ENCODE data around the gene GABARAP.

The GABARAP gene

DNA sequence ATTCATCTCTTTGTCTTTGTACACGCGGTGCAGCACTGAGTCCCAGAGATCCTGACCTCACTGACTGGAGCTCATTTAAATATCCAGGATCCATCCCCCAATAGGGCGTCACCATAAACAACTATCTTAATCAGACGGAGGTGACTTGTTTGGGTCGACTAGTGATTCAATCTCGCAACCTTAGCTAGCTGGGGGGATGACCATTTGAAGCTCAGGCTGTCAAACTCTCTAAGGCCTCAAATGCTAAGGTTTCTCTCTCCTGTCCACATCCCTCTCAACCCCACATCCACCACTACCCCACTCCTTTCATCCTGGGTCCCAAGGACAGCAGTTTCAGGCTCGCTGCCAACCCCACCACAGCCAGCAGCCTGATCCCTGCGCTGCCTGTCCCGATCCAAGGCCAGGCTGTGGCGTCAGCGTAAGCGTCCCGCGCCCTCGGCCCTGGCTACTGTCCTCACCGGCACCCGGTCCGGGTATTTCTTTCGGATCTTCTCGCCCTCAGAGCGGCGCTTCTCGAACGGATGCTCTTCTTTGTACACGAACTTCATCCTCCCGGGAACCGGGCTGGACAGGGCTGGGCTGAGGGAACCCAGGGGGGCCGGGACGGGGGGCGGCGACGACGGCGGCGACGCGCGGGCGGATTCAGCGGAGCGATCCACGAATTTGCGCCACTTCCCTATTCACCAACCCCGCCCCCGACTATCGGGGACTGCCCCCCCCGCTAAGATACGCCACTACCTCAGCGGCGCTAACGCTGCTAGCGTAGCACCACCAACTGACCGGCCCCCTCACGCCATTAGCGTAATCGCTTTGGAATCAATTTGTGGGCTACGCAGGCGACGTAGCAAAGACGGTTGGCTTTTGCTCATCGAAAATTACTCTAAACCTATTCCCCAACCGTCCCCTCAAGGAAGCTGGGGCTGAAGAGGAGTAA lies at the start of gene GABARAP:
TSS of gene GABARAP (minus strand) at position 667 of the 934 bp plus-strand sequence. CDS start at position 548, 119 bp downstream.
- DNase-seq (ENCODE audit: low spot score): peak; percentile 96

DNA sequence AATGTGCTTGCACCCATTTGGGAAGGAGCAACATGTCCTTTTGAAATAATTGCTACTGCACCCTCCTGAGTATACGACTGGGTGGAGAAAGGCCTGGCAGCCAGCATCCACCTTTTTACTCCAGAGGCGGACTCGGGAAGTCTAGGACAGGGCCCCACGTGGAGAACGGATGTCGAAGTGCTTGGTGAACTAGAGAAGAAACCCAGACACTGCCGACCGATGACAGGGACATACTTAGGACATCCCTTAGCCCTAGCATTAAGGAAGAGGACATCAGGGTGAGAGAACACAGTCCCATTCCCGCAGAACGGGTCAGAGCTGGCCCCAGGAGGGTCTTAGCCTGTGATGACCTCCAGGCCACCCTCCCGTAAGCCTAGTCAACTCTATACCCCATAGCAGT lies 48.4 kb upstream of the GABARAP start:
- DNase-seq (ENCODE audit: low spot score): no peak

GRCh38 chr17:7290166-7290565 lies 47.9 kb upstream of the GABARAP start:
- no peak for DNase-seq (ENCODE audit: low spot score)

DNA sequence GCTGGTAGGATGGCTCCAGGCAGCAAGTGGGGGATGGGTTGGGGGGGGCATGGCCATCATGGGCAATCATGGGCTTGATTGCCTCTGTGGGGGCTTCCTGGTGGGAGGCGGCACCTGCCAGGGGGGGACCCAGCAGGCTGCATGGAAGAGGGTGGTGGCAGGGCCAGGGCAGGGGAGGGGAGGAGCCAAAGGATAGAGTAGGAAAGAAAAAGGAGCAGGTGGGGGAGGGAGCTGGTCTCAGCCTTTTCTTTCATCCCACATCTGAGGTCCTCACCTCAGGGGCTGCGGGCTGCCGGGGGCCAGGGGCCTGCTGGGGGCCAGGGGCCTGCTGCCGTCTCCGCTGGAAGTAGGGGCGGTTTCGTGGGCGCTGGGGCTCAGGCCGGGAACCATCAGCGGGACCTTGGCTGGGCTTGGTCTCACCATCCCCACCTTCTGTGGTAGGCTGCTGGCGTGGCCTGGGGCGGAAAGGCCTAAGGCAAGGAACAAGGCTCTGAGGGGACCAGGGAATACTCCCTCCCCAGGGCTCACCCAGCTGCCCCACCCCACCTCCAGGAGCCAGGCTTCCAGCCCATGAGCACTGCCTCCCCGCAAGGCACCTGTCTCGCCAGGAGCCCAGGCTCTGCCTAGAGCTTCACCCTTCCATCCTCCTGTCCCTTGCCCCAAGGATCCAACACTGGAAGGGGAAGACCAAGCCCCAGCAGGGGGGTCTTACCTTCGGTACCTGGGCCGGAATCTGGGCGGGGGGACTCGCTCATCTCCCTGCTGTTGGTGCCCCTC lies 47.2 kb upstream of the GABARAP start:
- DNase-seq (ENCODE audit: low spot score): no peak

GRCh38 chr17:7285679-7286078 lies 43.4 kb upstream of the GABARAP start:
- no peak for DNase-seq (ENCODE audit: low spot score)

- no peak for DNase-seq (ENCODE audit: low spot score)
These were observed 42.7 kb upstream of the GABARAP start for GRCh38 chr17:7284911-7285310.

DNA sequence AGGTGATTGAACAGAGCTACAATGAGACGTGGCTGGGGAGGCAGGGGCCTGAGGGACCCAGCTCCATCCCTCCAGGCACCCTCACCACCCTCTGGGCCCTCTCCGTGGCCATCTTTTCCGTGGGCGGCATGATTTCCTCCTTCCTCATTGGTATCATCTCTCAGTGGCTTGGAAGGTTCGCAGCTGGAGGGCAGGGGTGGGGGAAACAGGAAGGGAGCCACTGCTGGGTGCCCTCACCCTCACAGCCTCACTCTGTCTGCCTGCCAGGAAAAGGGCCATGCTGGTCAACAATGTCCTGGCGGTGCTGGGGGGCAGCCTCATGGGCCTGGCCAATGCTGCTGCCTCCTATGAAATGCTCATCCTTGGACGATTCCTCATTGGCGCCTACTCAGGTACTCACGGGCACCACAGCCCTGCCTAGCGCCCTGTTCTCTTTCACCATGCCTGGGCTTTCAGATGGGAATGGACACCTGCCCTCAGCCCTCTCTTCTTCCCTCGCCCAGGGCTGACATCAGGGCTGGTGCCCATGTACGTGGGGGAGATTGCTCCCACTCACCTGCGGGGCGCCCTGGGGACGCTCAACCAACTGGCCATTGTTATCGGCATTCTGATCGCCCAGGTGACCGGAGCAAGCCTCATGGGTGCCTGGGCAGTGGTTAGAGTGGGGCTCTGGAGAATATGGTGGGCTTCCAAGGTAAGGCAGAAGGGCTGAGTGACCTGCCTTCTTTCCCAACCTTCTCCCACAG lies 41.4 kb upstream of the GABARAP start:
- DNase-seq (ENCODE audit: low spot score): no peak

GRCh38 chr17:7282752-7283321 lies 40.6 kb upstream of the GABARAP start:
- DNase-seq (ENCODE audit: low spot score): no peak

GRCh38 chr17:7281953-7282751 lies 39.9 kb upstream of the GABARAP start:
- no peak for DNase-seq (ENCODE audit: low spot score)

DNA sequence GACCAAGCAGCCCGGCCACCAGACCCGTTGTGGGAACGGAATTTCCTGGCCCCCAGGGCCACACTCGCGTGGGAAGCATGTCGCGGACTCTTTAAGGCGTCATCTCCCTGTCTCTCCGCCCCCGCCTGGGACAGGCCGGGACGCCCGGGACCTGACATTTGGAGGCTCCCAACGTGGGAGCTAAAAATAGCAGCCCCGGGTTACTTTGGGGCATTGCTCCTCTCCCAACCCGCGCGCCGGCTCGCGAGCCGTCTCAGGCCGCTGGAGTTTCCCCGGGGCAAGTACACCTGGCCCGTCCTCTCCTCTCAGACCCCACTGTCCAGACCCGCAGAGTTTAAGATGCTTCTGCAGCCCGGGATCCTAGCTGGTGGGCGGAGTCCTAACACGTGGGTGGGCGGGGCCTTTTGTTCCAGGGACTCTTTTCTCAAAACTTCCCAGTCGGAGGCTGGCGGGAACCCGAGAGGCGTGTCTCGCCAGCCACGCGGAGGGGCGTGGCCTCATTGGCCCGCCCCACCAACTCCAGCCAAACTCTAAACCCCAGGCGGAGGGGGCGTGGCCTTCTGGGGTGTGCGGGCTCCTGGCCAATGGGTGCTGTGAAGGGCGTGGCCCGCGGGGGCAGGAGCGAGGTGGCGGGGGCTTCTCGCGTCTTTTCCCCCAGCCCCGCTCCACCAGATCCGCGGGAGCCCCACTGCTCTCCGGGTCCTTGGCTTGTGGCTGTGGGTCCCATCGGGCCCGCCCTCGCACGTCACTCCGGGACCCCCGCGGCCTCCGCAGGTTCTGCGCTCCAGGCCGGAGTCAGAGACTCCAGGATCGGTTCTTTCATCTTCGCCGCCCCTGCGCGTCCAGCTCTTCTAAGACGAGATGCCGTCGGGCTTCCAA lies 39.1 kb upstream of the GABARAP start, which contains the start of gene SLC2A4:
TSS of gene SLC2A4 (plus strand) at position 645 of the 879 bp plus-strand sequence. CDS start at position 862, 217 bp downstream.
- DNase-seq (ENCODE audit: low spot score): peak; percentile 90

DNA sequence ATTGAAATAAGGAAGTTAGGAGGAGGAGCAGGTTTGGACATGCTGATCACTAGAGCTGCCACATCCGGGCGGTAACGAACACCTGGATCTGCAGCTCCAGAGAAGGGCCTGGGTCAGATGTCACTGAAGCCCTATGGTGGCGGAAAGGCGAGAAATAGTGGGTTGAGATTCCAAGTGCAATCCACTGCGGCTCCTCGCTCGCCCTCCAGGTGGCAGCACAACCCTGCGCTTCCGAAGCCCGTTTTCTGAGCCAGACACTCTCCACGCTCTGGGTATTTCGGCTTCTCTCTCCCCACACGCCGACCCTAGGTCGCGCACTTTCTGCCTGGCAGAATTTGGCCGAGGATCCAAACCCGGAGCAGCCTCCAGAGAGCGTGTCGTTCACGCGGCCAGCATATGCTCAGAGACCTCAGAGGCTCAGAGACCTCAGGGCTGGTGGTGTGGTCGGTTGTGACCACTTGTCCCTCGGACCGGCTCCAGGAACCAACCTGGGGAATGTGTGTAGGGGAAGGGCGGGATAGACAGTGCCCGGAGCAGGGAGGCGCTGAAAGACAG lies 38.3 kb upstream of the GABARAP start:
- peak; percentile 88 for DNase-seq (ENCODE audit: low spot score)

DNA sequence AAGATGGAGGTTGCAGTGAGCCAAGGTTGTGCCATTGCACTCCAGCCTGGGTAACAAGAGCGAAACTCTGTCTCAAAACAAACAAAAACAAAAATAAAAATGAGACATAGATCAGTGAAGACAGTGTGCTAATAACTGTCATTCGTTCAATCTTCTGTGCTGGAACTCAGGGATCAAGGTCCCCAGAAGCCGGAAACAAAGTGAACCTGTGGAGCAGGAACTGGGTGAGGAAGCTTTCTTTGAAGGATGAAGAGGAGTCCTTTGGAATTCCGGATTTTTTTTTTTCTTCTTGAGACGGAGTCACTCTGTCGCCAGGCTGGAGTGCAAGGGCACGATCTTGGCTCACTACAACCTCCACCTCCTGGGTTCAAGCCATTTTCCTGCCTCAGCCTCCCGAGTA lies 37.2 kb upstream of the GABARAP start:
- DNase-seq (ENCODE audit: low spot score): no peak

GRCh38 chr17:7266784-7267183 lies 24.5 kb upstream of the GABARAP start:
- no peak for DNase-seq (ENCODE audit: low spot score)

- DNase-seq (ENCODE audit: low spot score): no peak
These were observed 21.5 kb upstream of the GABARAP start for GRCh38 chr17:7263801-7264078.

DNA sequence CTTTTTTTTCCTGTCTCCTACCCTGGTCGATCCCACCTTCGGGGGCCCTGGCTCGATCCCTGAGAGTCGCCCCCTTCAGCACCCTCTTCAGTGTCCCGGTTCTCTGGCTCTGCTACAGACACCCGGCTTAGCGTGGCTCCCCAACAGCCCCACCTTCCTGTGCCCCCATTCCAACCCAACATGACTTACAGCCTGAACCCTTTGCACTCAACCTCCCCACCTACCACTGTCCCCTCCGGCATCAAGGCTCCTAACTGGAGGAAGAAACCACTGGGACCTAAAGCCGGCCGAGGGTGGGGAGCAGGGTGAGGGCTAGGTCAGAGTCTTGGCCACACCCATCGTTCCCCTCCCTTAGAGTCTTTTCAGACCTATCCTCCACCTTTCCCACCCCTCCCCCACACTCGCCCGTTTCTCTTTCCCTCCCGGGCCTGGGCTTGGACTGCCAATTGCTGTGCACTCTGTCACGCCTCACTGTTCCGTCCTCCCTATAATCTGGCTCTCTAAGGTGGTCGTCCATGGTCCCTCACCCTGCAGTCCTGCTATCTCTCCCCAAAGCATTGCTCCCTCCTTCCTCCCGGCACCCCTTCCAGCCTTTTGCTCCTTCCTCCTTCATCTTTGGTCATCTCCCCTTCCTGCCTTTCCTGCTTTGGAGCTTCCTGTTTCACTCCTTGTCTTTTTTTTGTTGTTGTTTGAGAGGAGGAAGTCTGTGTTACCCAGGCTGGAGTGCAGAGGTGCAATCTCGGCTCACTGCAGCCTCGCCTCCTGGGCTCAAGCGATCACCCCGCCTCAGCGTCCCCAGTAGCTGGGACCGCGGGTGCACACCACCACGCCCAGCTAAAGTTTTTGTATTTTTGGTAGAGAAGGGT lies 20.9 kb upstream of the GABARAP start:
- no peak for DNase-seq (ENCODE audit: low spot score)

- DNase-seq (ENCODE audit: low spot score): no peak
These were observed 20.1 kb upstream of the GABARAP start, which contains the start of gene CLDN7 for GRCh38 chr17:7262192-7262934. Gene CLDN7, minus strand, starts transcription at chr17:7262478. Its CDS starts 435 bp downstream, at chr17:7262043.

DNA sequence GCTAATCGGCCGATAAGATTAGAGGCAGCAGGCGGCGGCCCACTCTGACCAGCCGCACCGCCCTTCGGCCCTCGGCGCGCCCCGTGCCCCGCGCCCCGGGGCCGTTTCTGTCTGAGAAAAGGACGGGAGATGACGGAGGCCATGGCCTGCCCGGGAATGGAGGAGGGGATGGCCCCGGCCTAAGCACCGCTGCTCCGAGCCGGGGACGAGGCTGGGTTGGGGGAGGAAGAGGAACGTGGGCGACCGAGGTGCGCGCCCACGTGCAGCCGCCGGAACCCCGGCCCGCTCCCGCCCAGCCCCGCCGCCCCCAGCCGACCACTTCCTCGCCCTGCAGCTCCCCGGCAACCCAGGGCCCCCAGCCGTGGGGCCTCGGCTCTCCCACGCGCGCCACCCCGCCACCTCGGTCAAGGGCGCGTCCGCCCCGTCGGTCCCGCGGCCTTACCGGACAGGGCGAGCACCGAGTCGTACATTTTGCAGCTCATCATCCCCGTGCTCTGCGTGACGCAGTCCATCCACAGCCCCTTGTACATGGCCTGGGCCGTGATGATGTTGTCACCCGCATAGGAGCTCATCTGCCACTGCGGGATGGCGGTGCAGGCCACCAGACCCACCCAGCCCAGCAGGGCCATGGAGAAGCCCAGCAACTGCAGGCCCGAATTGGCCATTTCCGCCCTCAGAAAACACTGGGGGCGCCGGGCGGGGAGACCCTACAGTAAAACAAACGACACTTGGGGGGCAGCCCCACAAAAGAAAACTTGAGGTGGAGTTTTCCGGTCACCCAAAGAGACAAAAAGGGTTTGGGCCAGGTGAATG lies 19.3 kb upstream of the GABARAP start:
- DNase-seq (ENCODE audit: low spot score): no peak
